K562 (cell line): ENCODE data around the gene ATRN. TPM values are rescaled to one million over a fixed set of nuclear protein-coding genes. Genes with fewer than 3 reads are reported as not detected.

ENCODE experiments used
- ATAC-seq: fragments of 200-7000 bp; cut with Tn5 transposase; 3 replicates; pipeline ENCODE4 v1.9.1; 2020; ENCODE audit warnings: moderate library complexity
- BruUV-seq: library from RNA; stranded (reverse); fragments of 400-500 nt; replicated peaks from 2 replicates; lab custom pipeline; 2021; lab: Mats Ljungman, UMichigan
- CTCF ChIA-PET: fragments of 300-600 bp; formaldehyde crosslinking; extraction: SDS; loops from one replicate; lab custom pipeline; 2021; ENCODE audit warnings: low intra/inter-chr PET ratio; lab: Yijun Ruan, JAX
- POLR2A ChIA-PET: fragments of 300-600, 350-650 bp; sonication (Branson Sonifier 250); formaldehyde crosslinking; extraction: SDS; loops from one replicate; lab custom pipeline; 2021; ENCODE audit warnings: antibody characterized with exemption, inconsistent platforms; lab: Yijun Ruan, JAX
- DNase-seq, 4 experiments: peaks; one replicate each; pipeline versions ENCODE4 v3.0.0 to v3.0.0-alpha.2; 2011 to 2018; ENCODE audit warnings: low spot score in 3 of 4, mixed read lengths in 3 of 4; ENCODE audit errors: extremely low read depth in 1 of 4
- FAIRE-seq: peaks from 2 replicates; lab custom pipeline; 2011; peaks lifted over from hg19 to GRCh38; lab: Jason Lieb, UNC
- H2AFZ ChIP-seq: 2 replicates; pipeline ENCODE4 v1.6.0; 2011; ENCODE audit warnings: low read depth, low read length, control low read depth, inconsistent platforms
- H3K27ac ChIP-seq: fragments of 200-600 bp; 3 replicates; pipeline ENCODE4 v1.8.0; 2011; ENCODE audit warnings: low read depth, mild to moderate bottlenecking, control low read depth, inconsistent platforms, low read length, moderate library complexity, mixed read lengths; ENCODE audit errors: extremely low read depth
- H3K27me3 ChIP-seq, 2 experiments: fragments of 300-600 bp in 1 of 2; 2 replicates in 1 of 2; 3 replicates in 1 of 2; pipeline versions ENCODE4 v1.6.0 to v1.8.0; 2011; ENCODE audit warnings: inconsistent platforms in 2 of 2, low read length in 2 of 2, mild to moderate bottlenecking in 1 of 2, mixed read lengths in 1 of 2, moderate library complexity in 1 of 2; ENCODE audit not compliant: control insufficient read depth in 2 of 2, insufficient read depth in 2 of 2
- H3K36me3 ChIP-seq: fragments of 300-600 bp; 3 replicates; pipeline ENCODE4 v1.8.0; 2011; ENCODE audit warnings: mild to moderate bottlenecking, low read length, inconsistent platforms; ENCODE audit not compliant: control insufficient read depth, insufficient read depth
- H3K4me1 ChIP-seq, 2 experiments: fragments of 200-600 bp in 1 of 2; replicated peaks in 1 of 2; 2 replicates in 1 of 2; 3 replicates in 1 of 2; pipeline versions ENCODE4 v1.5.1 to v1.8.0; 2011; ENCODE audit warnings: inconsistent platforms in 2 of 2, low read length in 2 of 2, mild to moderate bottlenecking in 1 of 2, mixed read lengths in 1 of 2, moderate library complexity in 1 of 2; ENCODE audit not compliant: control insufficient read depth in 2 of 2, insufficient read depth in 2 of 2
- H3K4me2 ChIP-seq: 2 replicates; pipeline ENCODE4 v1.6.1; 2011; ENCODE audit warnings: low read length, control low read depth, inconsistent platforms, mixed read lengths; ENCODE audit not compliant: insufficient read depth
- H3K4me3 ChIP-seq: fragments of 200-600 bp; sonication (generic), shearing (Covaris generic); 2 replicates; pipeline ENCODE4 v1.5.1; 2016; ENCODE audit warnings: control low read depth, inconsistent platforms
- H3K79me2 ChIP-seq: fragments of 200-600 bp; 3 replicates; pipeline ENCODE4 v1.8.0; 2011; ENCODE audit warnings: low read length, inconsistent platforms; ENCODE audit not compliant: control insufficient read depth, insufficient read depth
- H3K9ac ChIP-seq, 2 experiments: 2 replicates each; pipeline versions ENCODE4 v1.6.0 to v1.6.1; 2011; ENCODE audit warnings: low read depth in 2 of 2, low read length in 2 of 2, control low read depth in 1 of 2, inconsistent platforms in 1 of 2, mild to moderate bottlenecking in 1 of 2, mixed read lengths in 1 of 2; ENCODE audit not compliant: insufficient read depth in 1 of 2
- H3K9me1 ChIP-seq: one replicate; pipeline ENCODE4 v1.6.0; 2011; ENCODE audit warnings: inconsistent platforms, mild to moderate bottlenecking, low read length, moderate library complexity; ENCODE audit not compliant: control insufficient read depth, insufficient read depth
- H3K9me3 ChIP-seq: replicated peaks from 2 replicates; pipeline ENCODE4 v1.5.1; 2011; ENCODE audit warnings: low read depth, low read length, inconsistent platforms; ENCODE audit not compliant: control insufficient read depth, insufficient read depth
- H4K20me1 ChIP-seq: replicated peaks from 2 replicates; pipeline ENCODE4 v1.6.1; 2011; ENCODE audit warnings: low read length, inconsistent platforms, mixed read lengths; ENCODE audit not compliant: control insufficient read depth, insufficient read depth
- BHLHE40 ChIP-seq: IDR thresholded peaks from 2 replicates; pipeline ENCODE4 v1.6.1; 2011; ENCODE audit warnings: low read length, improper control_type of control experiment
- ELF2 ChIP-seq: fragments of 250-450 bp; sonication (Bioruptor Pico); IDR thresholded peaks from 2 replicates; pipeline ENCODE4 v1.5.0; 2021; ENCODE audit warnings: mild to moderate bottlenecking
- HDGF ChIP-seq: fragments of 450-650 bp; IDR thresholded peaks from 2 replicates; pipeline ENCODE4 v1.6.1; 2016
- HMGN3 ChIP-seq: IDR thresholded peaks from 2 replicates; pipeline ENCODE4 v1.6.1; 2011; ENCODE audit warnings: borderline replicate concordance, low read depth, mild to moderate bottlenecking, mixed read lengths, low read length; ENCODE audit not compliant: insufficient read length; ENCODE audit errors: extremely low read depth
- IFI16 ChIP-seq: fragments of 250-450 bp; sonication (Bioruptor Pico); IDR thresholded peaks from 2 replicates; pipeline ENCODE4 v2.1.2; 2022; ENCODE audit warnings: mild to moderate bottlenecking, inconsistent platforms
- KLF1 ChIP-seq: fragments of 450-650 bp; IDR thresholded peaks from 2 replicates; pipeline ENCODE4 v1.6.1; 2016; ENCODE audit warnings: missing genetic modification characterization, missing compliant biosample characterization
- NCOA6 ChIP-seq: fragments of 450-650 bp; IDR thresholded peaks from 2 replicates; pipeline ENCODE4 v1.6.1; 2017; ENCODE audit warnings: mild to moderate bottlenecking
- SMARCA5 ChIP-seq: fragments of 450-650 bp; IDR thresholded peaks from 2 replicates; pipeline ENCODE4 v1.6.1; 2016
- SRSF1 ChIP-seq: fragments of 200-400 bp; formaldehyde crosslinking; IDR thresholded peaks from 2 replicates; pipeline ENCODE4 v1.6.1; 2017; ENCODE audit warnings: mild to moderate bottlenecking, low read depth, low read length, moderate library complexity
- TAF7 ChIP-seq: fragments of 450-650 bp; IDR thresholded peaks from 2 replicates; pipeline ENCODE4 v1.6.1; 2016; ENCODE audit warnings: missing genetic modification characterization, missing compliant biosample characterization
- TCFL5 ChIP-seq: fragments of 250-450 bp; sonication (Bioruptor Pico); conservative IDR thresholded peaks from 2 replicates; pipeline ENCODE4 v1.6.1; 2021; ENCODE audit warnings: mild to moderate bottlenecking, moderate library complexity, matching md5 sums
- UBTF ChIP-seq, 2 experiments: IDR thresholded peaks; 2 replicates each; pipeline ENCODE4 v1.6.1; 2012; ENCODE audit warnings: improper control_type of control experiment in 2 of 2, low read depth in 2 of 2, low read length in 2 of 2, borderline replicate concordance in 1 of 2
- ZNF253 ChIP-seq: fragments of 250-450 bp; sonication (Bioruptor Pico); conservative IDR thresholded peaks from 2 replicates; pipeline ENCODE4 v1.6.1; 2021; ENCODE audit warnings: mild to moderate bottlenecking
- ZNF780A ChIP-seq: fragments of 250-450 bp; sonication (Bioruptor Pico); IDR thresholded peaks from 2 replicates; pipeline ENCODE4 v1.5.0; 2021; ENCODE audit warnings: mild to moderate bottlenecking
- ZNF79 ChIP-seq: fragments of 250-450 bp; sonication (Bioruptor Pico); IDR thresholded peaks from 2 replicates; pipeline ENCODE4 v1.4.0; 2020; ENCODE audit warnings: low read depth, mild to moderate bottlenecking, moderate library complexity
- WGBS: fragments of 100-300 bp; shearing (Covaris generic); methylation state at CpG from one replicate; pipeline ENCODE4 v1.1.6; 2016; ENCODE audit warnings: low coverage, mixed read lengths; ENCODE audit not compliant: insufficient coverage; ENCODE audit errors: missing lambda C conversion rate; 5-methylcytosine and 5-hydroxymethylcytosine counted together
- in situ Hi-C: fragments of 300-500 bp; cut with MboI; formaldehyde crosslinking; loops from 4 replicates; pipeline ENCODE4 v1.15.0; 2018; ENCODE audit warnings: inconsistent platforms, mixed read lengths
- intact Hi-C: fragments of 100-400 bp; cut with micrococcal nuclease; formaldehyde crosslinking; loops from 2 replicates; pipeline ENCODE4 v1.14.2; 2022
- polyA plus RNA-seq, 8 experiments: library from polyadenylated mRNA; depleted of rRNA in 4 of 8; stranded (reverse) in 5 of 8; unstranded in 3 of 8; fragments of >200 nt; fragmentation: Nextera tagmentation in 2 of 8; fragmentation: Illumina TruSeq in 1 of 8; extraction: Ambion mirVana in 2 of 8; extraction: Trizol in 1 of 8; gene quantifications; 2 replicates each; pipeline versions ENCODE4 v1.2.1 to v1.2.3, GENCODE V29; 2011 to 2014; ENCODE audit warnings: inconsistent platforms in 1 of 8, missing spikeins in 1 of 8
- total RNA-seq, 7 experiments: library from RNA; depleted of rRNA in 6 of 7; stranded (reverse); fragments of >200 nt in 6 of 7; fragmentation: Illumina TruSeq in 2 of 7; extraction: Trizol in 2 of 7; gene quantifications; 2 replicates each; pipeline versions ENCODE4 v1.2.1 to v1.2.3, GENCODE V29; 2011 to 2021; ENCODE audit warnings: low replicate concordance in 1 of 7

Gene ATRN
- total and polyA plus RNA-seq, 9 of the 15 experiments (the other 6 are each of a cell fraction or from before 2014, with no cell fraction given), result 0.69 to 16.5 (median 7.6) TPM

- H3K9me3 ChIP-seq, result no peaks in the 10 kb centered on the region
- TF ChIP-seq SRSF1, result no peak
- no peak for TF ChIP-seq TAF7 (tag)
- no peak for TF ChIP-seq BHLHE40
- no peak for TF ChIP-seq TCFL5 (CRISPR knock-in tag)
- no peak for TF ChIP-seq KLF1
- no peak for TF ChIP-seq ZNF253 (CRISPR knock-in tag)
- TF ChIP-seq HDGF, result no peak
- TF ChIP-seq HMGN3, result no peak
- TF ChIP-seq IFI16 (CRISPR knock-in tag), result no peak
- no peak for TF ChIP-seq ELF2 (CRISPR knock-in tag)
- TF ChIP-seq SMARCA5, result no peak
- no peak for TF ChIP-seq NCOA6
- no peak for TF ChIP-seq ZNF79
- no peak for TF ChIP-seq UBTF (IDR thresholded peaks at IDR 0.05; ENCODE audit: borderline replicate concordance in 1 of 2, low read depth in 2 of 2, low read length in 2 of 2)
- TF ChIP-seq ZNF780A, result no peak
- no peak overlapping the region for H2AFZ ChIP-seq
- H3K4me2 ChIP-seq, result no peak overlapping the region
- ATAC-seq (no peak), DNase-seq (no peak), FAIRE-seq (no peak)
- in situ Hi-C loops, result no loop called here
- H3K4me1 ChIP-seq, result peaks cover 0 to 30% of the 10 kb centered on the region in 2 experiments; a peak in 2 of 5 replicates
- no peaks in the 10 kb centered on the region for H3K79me2 ChIP-seq
- no peak overlapping the region for H3K4me3 ChIP-seq
- ChIA-PET POLR2A (no interaction called here), CTCF (no interaction called here)
- no peak overlapping the region for H3K27ac ChIP-seq
- H3K36me3 ChIP-seq, result no peaks in the 10 kb centered on the region
- intact Hi-C loops, result no loop called here
- no peaks in the 10 kb centered on the region; a peak in 2 of 5 replicates for H3K27me3 ChIP-seq
- WGBS, result 27% methylated on average over 5 of the region's 15 CpGs
- no peaks in the 10 kb centered on the region for H4K20me1 ChIP-seq
- no peaks in the 10 kb centered on the region for H3K9me1 ChIP-seq
- no TSS peak for BruUV-seq
- no peak overlapping the region for H3K9ac ChIP-seq
Observed at GRCh38 chr20:3680701-3681351, 210.0 kb downstream of the ATRN start.
